ENCODE results near the gene PDE6D.

Gene PDE6D

DNA sequence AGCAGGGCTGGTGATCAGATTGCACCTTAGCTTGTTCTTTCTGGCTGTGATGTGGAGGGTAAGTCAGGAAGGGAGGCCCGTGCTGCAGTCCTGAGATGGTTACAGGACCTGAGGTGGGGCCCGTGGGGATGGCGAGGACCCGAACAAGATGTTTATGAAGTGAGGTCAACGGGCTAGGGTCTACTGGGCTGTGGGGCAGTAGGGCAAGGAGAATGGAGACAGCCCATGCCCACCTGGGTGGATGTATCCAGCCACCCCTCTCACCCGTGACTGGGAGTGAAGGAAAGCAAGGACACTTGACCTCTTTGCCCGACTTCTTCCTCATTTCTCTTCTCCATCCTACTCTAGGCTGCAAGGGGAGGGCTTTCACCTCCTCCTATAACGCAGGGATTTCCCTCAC lies 54.8 kb downstream of the PDE6D start:
- H3K4me3 ChIP-seq (ENCODE audit: low read depth, low read length): no peak overlapping the region
- DNase-seq (ENCODE audit: low read depth): no peak
- TF ChIP-seq, protein P1, sequence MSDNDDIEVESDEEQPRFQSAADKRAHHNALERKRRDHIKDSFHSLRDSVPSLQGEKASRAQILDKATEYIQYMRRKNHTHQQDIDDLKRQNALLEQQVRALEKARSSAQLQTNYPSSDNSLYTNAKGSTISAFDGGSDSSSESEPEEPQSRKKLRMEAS (IDR thresholded peaks at IDR 0.05; ENCODE audit: low read depth, low read length): no peak
- TF ChIP-seq, protein P2, sequence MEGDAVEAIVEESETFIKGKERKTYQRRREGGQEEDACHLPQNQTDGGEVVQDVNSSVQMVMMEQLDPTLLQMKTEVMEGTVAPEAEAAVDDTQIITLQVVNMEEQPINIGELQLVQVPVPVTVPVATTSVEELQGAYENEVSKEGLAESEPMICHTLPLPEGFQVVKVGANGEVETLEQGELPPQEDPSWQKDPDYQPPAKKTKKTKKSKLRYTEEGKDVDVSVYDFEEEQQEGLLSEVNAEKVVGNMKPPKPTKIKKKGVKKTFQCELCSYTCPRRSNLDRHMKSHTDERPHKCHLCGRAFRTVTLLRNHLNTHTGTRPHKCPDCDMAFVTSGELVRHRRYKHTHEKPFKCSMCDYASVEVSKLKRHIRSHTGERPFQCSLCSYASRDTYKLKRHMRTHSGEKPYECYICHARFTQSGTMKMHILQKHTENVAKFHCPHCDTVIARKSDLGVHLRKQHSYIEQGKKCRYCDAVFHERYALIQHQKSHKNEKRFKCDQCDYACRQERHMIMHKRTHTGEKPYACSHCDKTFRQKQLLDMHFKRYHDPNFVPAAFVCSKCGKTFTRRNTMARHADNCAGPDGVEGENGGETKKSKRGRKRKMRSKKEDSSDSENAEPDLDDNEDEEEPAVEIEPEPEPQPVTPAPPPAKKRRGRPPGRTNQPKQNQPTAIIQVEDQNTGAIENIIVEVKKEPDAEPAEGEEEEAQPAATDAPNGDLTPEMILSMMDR (IDR thresholded peaks at IDR 0.05; ENCODE audit: low read depth, low read length): no peak
- TF ChIP-seq POLR2A (IDR thresholded peaks at IDR 0.05; ENCODE audit: extremely low read depth, insufficient read length) (no peak), MYC (IDR thresholded peaks at IDR 0.05; ENCODE audit: low read depth, low read length) (no peak)

GRCh38 chr2:231725476-231725875 lies 55.6 kb downstream of the PDE6D start:
- DNase-seq (ENCODE audit: low read depth): no peak
- TF ChIP-seq, protein P1 (IDR thresholded peaks at IDR 0.05; ENCODE audit: low read depth, low read length): no peak
- TF ChIP-seq, protein P2 (IDR thresholded peaks at IDR 0.05; ENCODE audit: low read depth, low read length): no peak
- no peak for TF ChIP-seq POLR2A (IDR thresholded peaks at IDR 0.05; ENCODE audit: extremely low read depth, insufficient read length)
- TF ChIP-seq MYC (IDR thresholded peaks at IDR 0.05; ENCODE audit: low read depth, low read length): no peak
- H3K4me3 ChIP-seq (ENCODE audit: low read depth, low read length): no peak overlapping the region

DNA sequence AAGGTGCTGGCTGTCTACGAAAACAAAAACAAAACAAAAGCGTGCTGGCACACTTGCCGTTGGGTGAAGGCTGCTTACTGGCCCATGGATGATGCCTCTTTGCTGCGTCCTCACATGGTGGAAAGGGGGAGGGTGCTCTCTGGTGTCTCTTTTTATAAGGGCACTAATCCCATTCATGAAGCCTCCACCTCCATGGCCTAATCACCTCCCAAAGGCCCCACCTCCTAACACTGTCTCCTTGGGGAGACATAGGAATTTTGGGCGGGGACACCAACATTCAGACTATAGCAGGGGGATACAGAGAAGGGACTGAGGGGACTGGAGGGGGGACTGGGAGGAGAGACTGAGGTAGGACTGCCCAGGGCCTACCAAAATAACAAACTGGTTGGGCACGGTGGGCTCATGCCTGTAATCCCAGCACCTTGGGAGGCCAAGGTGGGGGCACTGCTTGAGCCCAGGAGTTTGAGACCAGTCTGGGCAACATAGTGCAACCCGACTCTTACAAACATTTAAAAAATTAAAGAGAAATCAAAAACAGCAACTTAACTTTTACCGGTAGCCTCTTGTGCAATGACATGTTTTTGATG lies 58.3 kb downstream of the PDE6D start:
- no peak for DNase-seq (ENCODE audit: low read depth)
- H3K4me3 ChIP-seq (ENCODE audit: low read depth, low read length): no peak overlapping the region
- TF ChIP-seq, protein P2 (IDR thresholded peaks at IDR 0.05; ENCODE audit: low read depth, low read length): no peak

- TF ChIP-seq POLR2A (IDR thresholded peaks at IDR 0.05; ENCODE audit: extremely low read depth, insufficient read length) (no peak), MYC (IDR thresholded peaks at IDR 0.05; ENCODE audit: low read depth, low read length) (no peak)
- TF ChIP-seq, protein P1 (IDR thresholded peaks at IDR 0.05; ENCODE audit: low read depth, low read length): no peak
- TF ChIP-seq, protein P2 (IDR thresholded peaks at IDR 0.05; ENCODE audit: low read depth, low read length): no peak
- H3K4me3 ChIP-seq (ENCODE audit: low read depth, low read length): no peak overlapping the region
- DNase-seq (ENCODE audit: low read depth): peak; percentile 39
Observed at GRCh38 chr2:231720987-231721966, 59.8 kb downstream of the PDE6D start.

DNA sequence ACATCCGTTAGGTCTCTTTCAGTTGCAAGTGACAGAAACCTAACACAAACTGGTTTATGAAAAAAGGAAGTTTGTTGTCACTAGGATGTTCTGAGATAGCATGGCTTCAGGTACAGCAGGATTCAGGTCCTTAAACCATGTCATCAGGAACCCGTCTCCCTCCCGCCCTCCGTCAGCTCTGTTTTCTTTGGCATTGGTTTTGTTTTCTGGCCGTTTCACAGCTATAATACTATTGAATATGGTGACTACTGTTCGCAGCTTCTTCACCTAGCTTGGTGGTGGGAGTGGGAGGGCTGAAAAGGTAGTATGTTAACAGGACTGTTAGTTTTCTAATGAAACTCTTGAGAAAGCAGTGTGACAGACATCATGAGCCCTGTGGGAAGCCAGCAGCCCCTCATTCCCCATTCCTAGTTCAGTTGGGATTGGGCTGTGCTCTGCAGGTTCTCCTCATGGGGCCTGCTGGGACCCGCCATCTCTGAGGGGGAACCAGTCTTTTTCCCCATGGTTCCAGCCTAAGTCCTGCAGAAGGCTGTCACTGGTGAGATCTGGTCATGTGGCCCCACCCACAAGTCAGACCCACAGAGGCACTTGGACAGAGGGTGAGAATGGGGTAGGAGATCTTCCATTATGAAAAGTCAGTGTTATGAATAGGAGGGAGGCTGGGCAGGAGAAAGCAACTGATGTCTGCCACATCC lies 60.6 kb downstream of the PDE6D start:
- H3K4me3 ChIP-seq (ENCODE audit: low read depth, low read length): no peak overlapping the region
- TF ChIP-seq, protein P1 (IDR thresholded peaks at IDR 0.05; ENCODE audit: low read depth, low read length): no peak
- TF ChIP-seq MYC (IDR thresholded peaks at IDR 0.05; ENCODE audit: low read depth, low read length) (no peak), POLR2A (IDR thresholded peaks at IDR 0.05; ENCODE audit: extremely low read depth, insufficient read length) (no peak)
- TF ChIP-seq, protein P2 (IDR thresholded peaks at IDR 0.05; ENCODE audit: low read depth, low read length): no peak
- no peak for DNase-seq (ENCODE audit: low read depth)
